Activated naive CD4-positive, alpha-beta T cell treated with anti-CD3 and anti-CD28 coated beads for 36 hours (primary cell): ENCODE results near the gene TMEM248. TPM values are rescaled to one million over a fixed set of nuclear protein-coding genes. Genes with fewer than 3 reads are reported as not detected.
"Not testable (repeated sequence)": the region's sequence is repeated elsewhere in the genome, so short reads cannot be mapped to it uniquely, and the experiment has no call there.

ENCODE experiments used
- CTCF ChIA-PET: fragments of 350-600 bp; sonication (Branson Sonifier 250); formaldehyde crosslinking; loops from one replicate; lab custom pipeline; 2021; ENCODE audit warnings: antibody characterized with exemption; lab: Charles Lee
- DNase-seq: peaks from one replicate; pipeline ENCODE4 v3.0.0-alpha.2; 2020
- H3K27ac Mint-ChIP-seq: one replicate; pipeline ENCODE4 v1.8.0; 2021; ENCODE audit warnings: mild to moderate bottlenecking, mixed read lengths
- H3K27me3 Mint-ChIP-seq: one replicate; pipeline ENCODE4 v1.8.0; 2021; ENCODE audit warnings: low read depth, mixed read lengths
- H3K36me3 Mint-ChIP-seq: one replicate; pipeline ENCODE4 v1.8.0; 2021; ENCODE audit warnings: low read depth, mixed read lengths
- H3K4me1 Mint-ChIP-seq: one replicate; pipeline ENCODE4 v1.8.0; 2021; ENCODE audit warnings: low read depth, mixed read lengths
- H3K4me3 Mint-ChIP-seq: one replicate; pipeline ENCODE4 v1.8.0; 2021; ENCODE audit warnings: mild to moderate bottlenecking, moderate library complexity, mixed read lengths
- H3K9me3 Mint-ChIP-seq: one replicate; pipeline ENCODE4 v1.8.0; 2021; ENCODE audit warnings: mixed read lengths
- intact Hi-C: fragments of 100-400 bp; cut with micrococcal nuclease; formaldehyde crosslinking; loops from one replicate; pipeline ENCODE4 v1.15.1; 2023
- total RNA-seq, 2 experiments: library from RNA; stranded (reverse); gene quantifications; one replicate each; pipeline ENCODE4 v1.2.3, GENCODE V29; 2021

The TMEM248 gene
- total RNA-seq, 2 experiments from 2014 or later: 51.4 to 54.0 TPM

DNA sequence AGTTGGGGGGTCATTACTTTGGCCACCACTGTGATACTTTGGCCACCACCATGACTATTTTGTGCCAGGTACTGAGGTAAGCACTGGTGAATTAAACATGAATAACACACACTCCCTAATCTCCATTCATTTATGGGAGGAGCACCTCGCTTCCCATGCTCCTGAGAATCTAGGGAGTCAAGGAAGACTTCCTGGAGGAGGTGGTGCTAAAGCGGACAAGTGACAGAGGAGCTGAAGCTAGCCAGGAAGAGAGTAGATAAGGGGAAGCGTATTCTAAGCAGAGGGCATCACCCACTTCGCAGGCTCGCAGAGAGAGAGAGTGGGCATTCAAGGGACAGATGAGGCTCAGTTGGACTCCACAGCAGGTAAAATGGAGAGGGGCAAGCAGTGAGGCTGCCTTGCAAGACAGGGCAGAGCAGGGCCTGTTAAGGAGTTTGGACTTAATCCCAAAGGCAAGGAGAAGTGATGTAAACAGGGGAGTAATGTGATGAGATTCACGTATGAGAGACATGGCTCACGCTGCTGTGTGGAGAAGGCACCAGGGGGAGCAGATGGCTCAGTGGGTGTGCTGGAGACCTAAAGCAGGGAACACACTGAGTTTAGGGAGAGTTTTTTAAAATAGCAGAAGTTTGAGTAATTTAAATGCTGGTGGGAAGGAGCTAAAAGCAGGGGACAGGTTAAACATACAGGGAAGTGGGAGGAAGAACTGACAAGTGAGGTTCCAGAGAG, 21.3 kb upstream of the TMEM248 start:
- Mint-ChIP-seq H3K9me3 (no peaks in the 10 kb centered on the region), H3K36me3 (peaks cover 2% of the 10 kb centered on the region), H3K4me3 (no peak overlapping the region), H3K27ac (no peak overlapping the region), H3K27me3 (no peaks in the 10 kb centered on the region), H3K4me1 (no peaks in the 10 kb centered on the region)
- DNase-seq: no peak
- intact Hi-C loops: no loop called here
- CTCF ChIA-PET: interaction anchor here (0.6 kb wide), 1 partner anchor 282 kb away, joined by 4 read pairs; no protein-coding TSS in a partner anchor

DNA sequence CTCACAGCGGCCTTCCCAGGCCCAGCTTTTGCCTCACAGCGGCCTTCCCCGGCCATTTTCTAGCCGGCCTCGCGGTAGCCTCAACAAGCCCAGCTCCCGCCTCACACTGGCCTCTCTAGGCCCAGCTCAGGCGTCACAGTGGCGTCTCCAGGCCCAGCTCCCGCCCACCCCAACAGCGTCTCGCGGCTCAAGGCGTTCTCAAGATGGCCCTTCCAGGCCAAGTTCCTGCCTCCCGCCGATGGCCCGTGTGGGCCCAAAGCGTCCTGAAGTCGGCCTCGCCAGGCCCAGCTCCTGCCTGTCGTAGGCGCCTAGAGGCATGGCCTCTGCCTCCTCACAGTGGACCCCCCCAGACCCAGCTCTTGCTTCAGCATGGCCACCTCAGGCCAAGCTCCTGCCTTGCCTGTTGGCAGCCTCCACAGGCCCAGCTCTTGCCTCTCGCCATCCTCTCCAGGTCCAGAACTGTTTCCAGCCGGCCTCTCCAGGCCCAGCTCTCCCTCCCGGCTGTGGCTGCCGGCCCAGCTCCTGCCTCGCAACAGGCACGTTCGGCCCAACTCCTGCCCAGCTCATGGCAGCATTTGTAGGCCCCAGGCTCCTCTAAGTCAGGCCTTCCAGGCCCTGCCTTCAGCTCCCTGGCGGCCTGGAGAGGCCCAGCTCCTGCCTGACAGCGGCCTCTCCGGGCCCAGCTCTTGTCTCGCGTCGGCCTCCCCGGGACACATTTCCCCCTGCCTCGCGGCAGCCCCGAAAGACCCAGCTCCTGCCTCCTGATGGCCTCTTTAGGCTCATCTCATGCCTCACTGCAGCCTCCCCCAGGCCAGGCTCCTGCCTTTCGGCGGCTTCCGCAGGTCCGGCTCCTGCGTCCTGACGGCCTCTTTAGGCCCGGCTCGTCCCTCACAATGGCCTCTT, 18.8 kb upstream of the TMEM248 start:
- intact Hi-C loops: no loop called here
- Mint-ChIP-seq H3K4me3 (no peak overlapping the region), H3K36me3 (no peaks in the 10 kb centered on the region), H3K27me3 (no peaks in the 10 kb centered on the region), H3K27ac (no peak overlapping the region), H3K4me1 (no peaks in the 10 kb centered on the region), H3K9me3 (no peaks in the 10 kb centered on the region)
- DNase-seq: no peak
- CTCF ChIA-PET: interaction anchor here (0.5 to 1.4 kb wide), 3 partner anchors 9 to 400 kb away, joined by 3 to 4 read pairs (median 3); no protein-coding TSS in a partner anchor

DNA sequence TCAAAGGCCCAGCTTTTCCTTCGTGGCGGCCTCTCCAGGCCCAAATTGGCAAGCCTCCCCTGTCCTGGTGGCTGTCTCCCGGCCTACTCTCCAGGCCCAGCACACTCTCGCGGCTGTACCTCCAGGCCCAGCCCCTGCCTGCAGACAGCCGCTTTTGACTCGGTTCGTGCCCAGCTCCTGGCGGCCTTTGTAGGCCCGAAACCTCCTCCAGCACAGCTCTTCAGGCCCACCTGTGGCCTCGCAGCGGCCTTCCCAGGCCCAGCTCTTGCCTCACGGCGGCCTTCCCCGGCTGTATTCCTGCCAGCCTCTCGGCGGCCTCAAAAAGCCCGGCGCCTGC, 18.2 kb upstream of the TMEM248 start:
- Mint-ChIP-seq H3K27me3 (no peaks in the 10 kb centered on the region), H3K27ac (no peak overlapping the region), H3K4me3 (no peak overlapping the region), H3K4me1 (no peaks in the 10 kb centered on the region), H3K36me3 (no peaks in the 10 kb centered on the region), H3K9me3 (no peaks in the 10 kb centered on the region)
- intact Hi-C loops: no loop called here
- no peak for DNase-seq
- CTCF ChIA-PET: interaction anchor here (1.4 kb wide), 1 partner anchor 67 kb away, joined by 3 read pairs; no protein-coding TSS in a partner anchor

DNA sequence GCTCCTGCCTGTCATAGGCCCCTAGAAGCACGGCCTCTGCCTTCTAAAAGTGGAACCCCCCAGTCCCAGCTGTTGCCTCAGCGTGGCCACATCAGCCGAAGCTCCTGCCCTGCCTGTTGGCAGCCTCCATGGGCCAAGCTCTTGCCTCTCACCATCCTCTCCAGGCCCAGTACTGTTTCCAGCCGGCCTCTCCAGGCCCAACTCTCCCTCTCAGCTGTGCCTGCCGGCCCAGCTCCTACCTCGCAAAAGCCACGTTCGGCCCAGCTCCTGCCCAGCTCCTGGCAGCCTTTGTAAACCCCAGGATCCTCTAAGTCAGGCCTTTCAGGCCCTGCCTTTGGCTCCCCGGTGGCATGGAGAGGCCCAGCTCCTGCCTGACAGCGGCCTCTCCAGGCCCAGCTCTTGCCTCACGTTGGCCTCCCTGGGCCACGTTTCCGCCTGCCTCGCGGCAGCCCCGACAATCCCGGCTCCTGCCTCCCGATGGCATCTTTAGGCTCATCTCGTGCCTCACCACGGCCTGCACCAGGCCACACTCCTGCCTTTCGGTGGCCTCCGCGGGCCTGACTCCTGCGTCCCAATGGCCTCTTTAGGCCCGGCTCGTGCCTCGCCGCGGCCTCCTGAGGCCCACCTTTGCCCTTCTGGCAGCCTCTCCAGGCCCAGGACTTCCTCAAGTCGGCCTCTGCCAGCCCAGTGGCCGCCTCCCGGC, 17.5 kb upstream of the TMEM248 start:
- Mint-ChIP-seq H3K27me3 (no peaks in the 10 kb centered on the region), H3K36me3 (no peaks in the 10 kb centered on the region), H3K4me1 (no peaks in the 10 kb centered on the region), H3K9me3 (no peaks in the 10 kb centered on the region), H3K4me3 (no peak overlapping the region), H3K27ac (no peak overlapping the region)
- CTCF ChIA-PET: interaction anchor here (1.0 to 1.4 kb wide), 2 partner anchors 8 to 68 kb away, joined by 3 to 4 read pairs; no protein-coding TSS in a partner anchor
- intact Hi-C loops: no loop called here
- no peak for DNase-seq

DNA sequence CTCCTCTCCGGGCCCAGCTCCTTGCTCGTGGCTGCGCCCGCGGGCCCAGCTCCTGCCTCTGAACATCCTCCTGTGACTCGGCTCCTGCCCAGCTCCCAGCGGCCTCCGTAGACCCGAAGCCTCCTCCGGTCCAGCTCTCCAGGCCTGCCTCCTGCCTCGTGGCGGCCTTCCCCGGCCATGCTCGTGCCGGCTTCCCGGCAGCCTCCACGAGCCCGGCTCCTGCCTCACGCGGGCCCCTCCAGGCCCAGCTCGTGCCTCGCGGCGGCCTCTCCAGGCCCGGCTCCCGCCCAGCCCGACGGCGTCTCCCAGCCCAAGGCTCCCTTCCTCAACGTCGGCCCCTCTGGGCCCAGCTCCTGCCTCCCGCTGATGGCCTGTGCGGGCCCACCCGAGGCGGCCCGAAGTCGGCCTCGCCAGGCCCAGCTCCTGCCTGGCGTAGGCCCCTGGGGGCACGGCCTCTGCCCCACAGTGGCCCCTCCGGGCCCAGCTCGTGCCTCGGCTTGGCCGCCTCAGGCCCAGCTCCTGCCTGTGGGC, 16.9 kb upstream of the TMEM248 start:
- DNase-seq: no peak
- Mint-ChIP-seq H3K9me3 (no peaks in the 10 kb centered on the region), H3K36me3 (no peaks in the 10 kb centered on the region), H3K27ac (no peak overlapping the region), H3K4me1 (no peaks in the 10 kb centered on the region), H3K27me3 (no peaks in the 10 kb centered on the region), H3K4me3 (no peak overlapping the region)
- CTCF ChIA-PET: interaction anchor here (1.0 kb wide), 1 partner anchor 9 kb away, joined by 4 read pairs; no protein-coding TSS in a partner anchor
- intact Hi-C loops: no loop called here

DNA sequence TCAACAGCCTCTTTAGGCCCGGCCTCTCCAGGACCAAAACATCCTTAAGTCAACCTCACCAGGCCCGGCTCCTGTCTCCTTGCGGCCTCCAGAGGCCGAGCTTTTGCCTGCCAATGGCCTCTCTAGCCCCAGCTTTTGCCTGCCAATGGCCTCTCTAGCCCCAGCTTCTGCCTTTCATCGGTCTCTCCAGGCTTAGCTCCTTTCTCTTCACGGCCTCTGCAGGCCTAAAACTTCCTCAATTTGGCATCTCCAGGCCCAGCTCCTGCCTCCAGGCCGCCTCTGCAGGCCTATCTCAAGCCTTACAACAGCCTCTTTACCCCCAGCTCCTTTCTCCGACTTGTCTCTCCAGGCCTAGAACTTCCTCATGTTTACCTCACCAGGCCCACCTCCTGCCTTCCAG, 15.7 kb upstream of the TMEM248 start:
- DNase-seq: no peak
- Mint-ChIP-seq H3K27ac (no peak overlapping the region), H3K9me3 (no peaks in the 10 kb centered on the region), H3K27me3 (no peaks in the 10 kb centered on the region), H3K4me3 (no peak overlapping the region), H3K36me3 (no peaks in the 10 kb centered on the region), H3K4me1 (no peaks in the 10 kb centered on the region)
- intact Hi-C loops: no loop called here
- CTCF ChIA-PET: interaction anchor here (0.7 to 1.3 kb wide), 6 partner anchors 9 to 82 kb away, joined by 3 to 6 read pairs (median 3); no protein-coding TSS in a partner anchor

DNA sequence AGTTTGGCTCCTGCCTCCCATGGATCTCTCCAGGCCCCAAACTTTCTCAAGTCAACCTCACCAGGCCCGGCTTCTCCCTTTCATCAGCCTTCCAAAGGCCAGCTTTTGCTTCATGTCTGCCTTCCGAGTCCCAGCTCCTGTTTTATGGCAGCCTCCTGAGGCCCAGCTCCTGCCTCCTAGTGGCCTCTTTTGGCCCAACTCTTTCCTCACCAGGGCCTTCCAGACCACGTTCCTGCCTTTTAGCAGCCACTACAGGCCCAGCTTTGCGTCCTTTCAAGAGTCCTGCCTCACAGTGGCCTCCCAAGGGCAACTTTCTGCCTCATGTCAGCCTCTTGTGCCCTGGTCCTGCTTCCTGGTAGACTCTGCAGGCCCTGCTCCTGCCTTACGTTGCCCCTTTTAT, 15.3 kb upstream of the TMEM248 start:
- intact Hi-C loops: no loop called here
- H3K9me3 Mint-ChIP-seq: no peaks in the 10 kb centered on the region
- CTCF ChIA-PET: interaction anchor here (0.6 to 1.3 kb wide), 6 partner anchors 10 to 82 kb away, joined by 3 to 6 read pairs (median 3); no protein-coding TSS in a partner anchor
- no peaks in the 10 kb centered on the region for H3K4me1 Mint-ChIP-seq
- no peak overlapping the region for H3K27ac Mint-ChIP-seq
- H3K27me3 Mint-ChIP-seq: no peaks in the 10 kb centered on the region
- no peaks in the 10 kb centered on the region for H3K36me3 Mint-ChIP-seq
- H3K4me3 Mint-ChIP-seq: no peak overlapping the region
- no peak for DNase-seq

DNA sequence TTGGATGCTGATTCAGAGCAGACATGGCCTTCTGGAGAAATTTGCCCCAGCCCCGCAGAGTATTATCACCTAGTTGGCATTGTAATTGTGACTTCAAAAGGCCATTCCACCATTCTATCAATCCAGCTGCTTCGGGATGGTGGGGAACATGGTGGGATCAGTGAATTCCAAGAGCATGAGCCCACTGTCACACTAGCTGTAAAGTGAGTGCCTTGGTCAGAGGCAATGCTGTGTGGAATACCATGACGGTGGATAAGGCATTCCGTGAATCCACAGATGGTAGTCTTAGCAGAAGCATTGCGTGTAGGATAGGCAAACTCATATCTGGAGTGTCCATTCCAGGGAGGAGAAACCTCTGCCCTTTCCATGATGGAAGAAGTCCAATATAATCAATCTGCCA, 13.3 kb upstream of the TMEM248 start:
- intact Hi-C loops: no loop called here
- CTCF ChIA-PET: no interaction called here
- Mint-ChIP-seq H3K4me3 (no peak overlapping the region), H3K4me1 (no peaks in the 10 kb centered on the region), H3K36me3 (no peaks in the 10 kb centered on the region), H3K27ac (no peak overlapping the region), H3K9me3 (no peaks in the 10 kb centered on the region), H3K27me3 (no peaks in the 10 kb centered on the region)
- DNase-seq: no peak

DNA sequence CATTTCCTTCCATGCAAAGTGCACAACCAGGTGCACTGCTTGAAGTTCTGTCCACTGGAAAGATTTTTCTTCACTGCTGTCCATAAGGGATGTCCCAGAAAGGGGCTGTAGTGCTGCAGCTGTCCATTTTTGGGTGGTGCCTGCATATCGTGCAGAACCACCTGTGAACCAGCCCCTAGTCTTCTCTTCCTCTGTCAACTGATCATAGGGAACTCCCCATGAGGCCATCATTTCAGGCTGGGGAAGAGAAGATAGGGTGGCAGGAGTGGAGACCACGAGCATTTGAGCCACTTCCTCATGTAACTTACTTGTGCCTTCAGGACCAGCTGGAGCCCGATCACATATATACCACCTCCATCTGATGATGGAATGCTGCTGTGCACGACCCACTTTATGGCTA, 12.4 kb upstream of the TMEM248 start:
- H3K27me3 Mint-ChIP-seq, H3K9me3 Mint-ChIP-seq, H3K4me1 Mint-ChIP-seq, H3K36me3 Mint-ChIP-seq, CTCF ChIA-PET, DNase-seq, intact Hi-C loops, H3K27ac Mint-ChIP-seq, H3K4me3 Mint-ChIP-seq: not testable (repeated sequence)

DNA sequence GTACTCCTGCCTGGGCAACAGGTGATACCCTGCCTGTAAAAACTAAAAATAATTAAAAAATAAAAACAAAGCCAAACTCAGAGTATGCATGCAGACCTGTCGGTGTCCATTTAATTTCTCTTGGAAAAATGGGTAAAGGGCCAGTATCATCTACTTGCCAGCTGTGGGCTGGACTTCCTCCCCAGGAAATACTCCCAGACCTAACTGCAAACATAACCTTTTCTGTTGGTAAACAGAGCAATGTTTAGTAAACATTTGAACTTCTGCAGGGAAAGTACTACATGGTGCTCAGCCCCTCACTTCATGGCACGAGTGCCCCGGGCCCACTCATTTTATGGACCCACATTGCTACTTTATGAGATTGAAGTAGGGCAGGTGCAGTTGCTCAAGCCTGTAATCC, 10.2 kb upstream of the TMEM248 start:
- no peak overlapping the region for H3K4me3 Mint-ChIP-seq
- no peaks in the 10 kb centered on the region for H3K36me3 Mint-ChIP-seq
- H3K9me3 Mint-ChIP-seq: no peaks in the 10 kb centered on the region
- no peaks in the 10 kb centered on the region for H3K27me3 Mint-ChIP-seq
- H3K27ac Mint-ChIP-seq: no peak overlapping the region
- intact Hi-C loops: no loop called here
- CTCF ChIA-PET: no interaction called here
- DNase-seq: no peak
- no peaks in the 10 kb centered on the region for H3K4me1 Mint-ChIP-seq

DNA sequence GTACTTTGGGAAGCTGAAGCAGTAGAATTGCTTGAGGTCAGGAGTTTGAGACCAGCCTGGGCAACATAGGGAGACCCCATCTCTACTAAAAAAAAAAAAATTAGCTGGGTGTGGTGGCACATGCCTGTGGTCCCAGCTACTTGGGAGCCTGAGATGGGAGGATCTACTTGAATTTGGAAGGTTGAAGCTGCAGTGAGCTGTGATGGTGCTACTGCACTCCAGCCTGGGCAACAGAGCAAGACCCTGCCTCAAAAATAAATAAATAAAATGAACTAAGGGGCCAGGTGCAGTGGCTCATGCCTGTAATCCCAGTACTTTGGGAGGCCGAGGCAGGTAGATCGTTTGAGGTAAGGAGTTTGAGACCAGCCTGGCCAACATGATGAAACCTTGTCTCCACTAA, 9.8 kb upstream of the TMEM248 start:
- DNase-seq, H3K9me3 Mint-ChIP-seq, CTCF ChIA-PET, H3K27me3 Mint-ChIP-seq, H3K4me3 Mint-ChIP-seq, H3K4me1 Mint-ChIP-seq, H3K27ac Mint-ChIP-seq, H3K36me3 Mint-ChIP-seq, intact Hi-C loops: not testable (repeated sequence)

DNA sequence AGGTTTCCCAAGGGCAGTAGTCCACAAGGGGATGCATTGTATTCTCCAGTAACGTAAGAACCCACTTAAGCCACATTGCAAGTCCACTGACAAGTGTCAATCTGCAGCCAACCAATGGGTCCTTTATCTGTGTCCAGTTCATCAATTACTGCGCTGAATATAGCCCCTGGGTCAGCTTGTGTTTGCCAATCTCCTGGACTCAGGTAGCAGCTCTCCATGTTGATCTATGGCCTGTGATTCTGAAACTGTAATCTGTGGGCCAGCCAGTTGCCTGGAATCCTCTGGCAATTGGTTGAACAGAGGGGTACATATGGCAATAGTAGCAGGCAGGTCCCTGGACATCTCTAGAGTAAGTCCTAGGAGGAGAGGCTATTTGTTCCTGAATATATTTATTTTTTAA, 8.8 kb upstream of the TMEM248 start:
- Mint-ChIP-seq H3K27ac (no peak overlapping the region), H3K4me1 (no peaks in the 10 kb centered on the region), H3K27me3 (no peaks in the 10 kb centered on the region), H3K9me3 (no peaks in the 10 kb centered on the region), H3K36me3 (no peaks in the 10 kb centered on the region), H3K4me3 (no peak overlapping the region)
- intact Hi-C loops: no loop called here
- DNase-seq: no peak
- CTCF ChIA-PET: interaction anchor here (0.6 to 0.7 kb wide), 2 partner anchors 18 to 20 kb away, joined by 3 read pairs; no protein-coding TSS in a partner anchor
